HuH-7 (cell line): ENCODE measurements around the gene GRIFIN.
"Not testable (repeated sequence)": the region's sequence is repeated elsewhere in the genome, so short reads cannot be mapped to it uniquely, and the experiment has no call there.

Experiments
- DNase-seq: peaks from one replicate; pipeline ENCODE4 v3.0.0; 2011; ENCODE audit warnings: low spot score

GRIFIN gene

DNA sequence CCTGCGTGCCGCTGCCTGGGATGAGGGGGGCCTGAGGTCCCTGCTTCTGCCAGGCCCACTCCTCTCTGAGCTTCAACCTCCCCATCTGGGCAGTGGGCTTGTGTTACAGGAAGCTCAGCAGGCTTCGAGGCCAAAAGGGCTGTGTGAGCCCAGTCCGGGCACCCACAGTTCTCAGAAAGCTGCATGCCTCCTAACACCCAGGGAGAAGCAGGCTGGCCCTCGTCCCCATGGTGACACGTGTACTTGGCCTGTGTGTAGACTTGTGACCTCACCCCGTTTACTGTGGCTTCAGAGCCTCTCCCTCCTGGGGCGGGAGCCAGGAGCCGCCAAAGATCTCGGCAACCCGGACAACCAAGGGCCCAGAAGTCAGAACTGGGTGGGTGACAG is 2.2 kb upstream of the GRIFIN start:
- no peak for DNase-seq

DNA sequence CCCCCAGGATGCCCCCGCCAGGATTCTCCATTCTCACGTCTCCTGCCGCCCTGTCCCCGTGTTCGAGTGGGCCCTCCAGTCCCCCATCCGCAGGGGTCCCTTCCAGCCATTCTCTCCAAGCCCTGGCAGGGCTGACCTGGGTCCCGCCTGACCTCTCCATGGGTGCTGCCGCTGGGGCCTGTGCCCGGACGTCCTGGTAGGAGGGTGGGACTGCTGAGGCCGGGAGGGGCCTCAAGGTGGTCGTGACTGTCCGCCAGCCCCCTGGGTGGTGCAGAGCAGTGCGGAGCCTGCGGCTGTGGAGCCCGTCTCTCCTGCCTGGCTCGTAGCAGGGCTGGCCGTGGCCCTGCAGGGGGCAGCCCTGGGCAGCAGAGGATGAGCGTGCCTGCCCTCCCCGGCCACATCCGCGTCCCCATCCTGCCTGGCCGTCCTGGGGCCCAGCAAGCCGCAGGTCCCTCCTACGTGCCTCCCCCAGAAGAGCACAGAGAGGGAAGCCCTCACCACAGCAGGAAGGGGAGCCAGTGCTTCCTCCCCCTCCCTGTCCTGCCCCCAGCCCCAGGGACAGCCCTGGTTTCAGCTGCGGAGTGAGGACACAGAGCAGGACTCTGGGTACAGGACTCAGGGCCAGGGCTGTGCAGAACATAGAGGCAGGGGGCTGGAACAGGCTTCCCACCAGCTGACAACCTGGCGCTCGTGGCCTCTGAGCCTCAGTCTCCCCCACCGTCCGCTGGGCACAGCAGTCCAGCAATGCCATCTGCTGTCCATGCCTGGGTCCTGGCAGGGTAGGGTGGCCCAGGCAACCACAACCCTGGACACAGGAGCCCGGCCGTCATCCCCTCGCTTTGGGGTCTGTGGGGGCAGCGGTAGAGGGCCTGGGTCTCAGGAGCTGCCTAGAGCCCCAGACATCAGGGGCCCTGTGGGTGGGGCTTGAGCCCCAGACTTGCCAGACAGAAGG is 1.5 kb upstream of the GRIFIN start:
- peak; percentile 99 for DNase-seq

DNA sequence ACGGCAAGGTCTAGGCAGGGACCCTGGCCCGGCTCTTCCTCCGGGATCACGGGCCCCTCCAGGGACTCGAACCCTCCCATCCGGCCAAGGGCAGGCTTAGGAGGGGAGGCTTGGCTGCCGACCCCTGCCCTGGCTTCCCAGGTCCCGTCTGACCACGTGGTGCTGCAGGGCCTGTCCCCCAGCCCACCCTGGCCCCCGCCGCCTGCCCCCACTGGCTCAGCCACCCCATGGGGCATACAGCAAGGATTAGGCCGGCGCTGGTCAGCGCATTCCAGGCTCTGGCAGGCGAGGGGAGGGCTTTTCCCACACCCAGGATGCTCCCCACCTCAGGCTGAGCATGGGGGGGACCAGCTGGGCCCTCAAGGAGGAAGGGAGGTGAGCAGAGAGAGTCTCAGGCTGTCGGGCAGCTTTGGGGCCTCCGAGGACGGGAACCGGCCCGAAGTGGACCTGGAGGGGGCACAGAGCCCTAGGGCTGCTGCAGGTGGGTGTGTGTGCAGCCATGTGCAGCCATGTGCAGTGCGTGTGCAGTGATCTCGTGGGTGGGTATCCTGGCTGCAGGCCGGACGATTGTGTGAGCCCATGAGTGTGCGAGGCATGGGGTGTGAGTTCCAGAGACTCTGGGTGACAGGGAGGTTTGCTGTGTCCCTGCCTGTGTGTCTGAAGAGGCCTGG is 713 bp upstream of the GRIFIN start:
- no peak for DNase-seq

DNA sequence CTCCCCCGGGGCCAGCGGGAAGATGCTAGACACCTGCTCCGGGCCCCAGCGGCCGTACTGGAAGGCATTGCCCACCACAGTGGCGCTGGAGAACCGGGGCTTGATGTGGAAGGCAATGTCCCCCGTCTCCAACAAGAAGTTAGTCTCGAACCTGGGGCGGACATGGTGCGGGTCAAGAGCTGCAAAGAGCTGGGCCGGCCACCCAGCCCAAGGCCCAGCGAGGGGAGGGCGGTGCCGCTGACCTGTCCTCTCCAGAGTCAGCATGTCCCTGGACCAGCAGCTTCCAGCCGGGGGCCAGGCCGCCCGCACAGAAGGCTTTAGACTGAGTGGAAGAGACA is 551 bp downstream of the GRIFIN start:
- no peak for DNase-seq

DNA sequence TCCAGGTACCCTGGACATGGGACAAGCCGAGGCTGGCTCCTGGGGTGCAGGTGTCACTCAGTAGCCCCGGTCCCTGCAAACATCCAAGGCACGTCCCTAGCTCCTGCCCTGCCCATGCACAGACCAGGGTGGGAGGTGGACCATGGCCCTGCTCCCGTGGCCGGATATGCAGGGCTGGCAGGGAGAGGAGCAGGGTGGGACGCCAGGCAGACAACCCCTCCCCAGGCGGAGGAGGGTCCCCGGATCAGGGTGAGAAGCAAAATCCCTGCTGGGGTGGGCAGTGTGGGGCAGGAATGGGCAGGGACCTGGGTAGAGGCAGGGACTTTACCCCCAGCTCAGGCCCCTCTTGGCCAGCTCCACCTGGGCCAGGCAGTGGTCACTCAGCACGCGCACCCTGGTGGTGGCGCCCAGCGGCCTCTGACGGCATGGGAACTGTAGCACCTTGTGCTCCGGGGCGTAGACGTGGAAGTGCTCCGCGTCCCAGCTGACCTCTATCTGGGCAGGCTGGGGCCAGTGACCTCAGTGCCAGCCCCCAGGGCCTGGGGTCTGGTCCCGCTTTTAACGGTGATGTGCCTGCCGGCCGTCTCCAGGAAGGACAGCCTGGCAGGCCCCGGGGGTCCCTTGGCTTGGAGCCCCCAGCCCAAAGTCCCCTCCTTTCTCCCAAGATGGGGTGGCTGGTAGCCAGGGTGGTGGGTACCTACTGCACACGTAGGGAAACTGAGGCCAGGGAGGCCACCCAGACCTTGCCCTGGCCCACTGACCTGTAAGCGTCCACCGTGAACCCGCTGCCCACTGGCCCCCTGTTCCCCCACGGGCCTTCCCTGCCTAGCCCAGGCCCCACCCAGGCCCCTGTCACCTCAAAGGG is 1.2 kb downstream of the GRIFIN start:
- DNase-seq: no peak

DNA sequence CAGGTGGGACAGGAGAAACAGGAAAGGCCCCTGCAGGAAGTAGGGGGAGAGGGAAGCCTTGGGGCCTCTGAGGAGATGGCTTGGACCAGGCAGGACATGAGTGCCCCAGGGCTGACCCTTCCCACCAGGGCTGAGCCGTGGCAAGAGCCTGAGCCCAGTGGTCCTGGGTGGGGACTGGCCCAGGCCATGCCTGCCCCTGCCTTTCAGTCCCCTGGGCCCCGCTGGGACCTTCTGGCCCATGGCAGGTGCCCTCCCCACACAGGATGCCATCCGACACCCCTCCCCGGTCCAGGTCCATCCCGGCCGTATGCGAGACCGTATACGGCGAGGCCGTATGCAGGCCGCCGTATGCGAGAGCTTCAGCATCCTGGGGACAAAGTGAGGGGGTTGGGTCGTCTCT is 2.0 kb downstream of the GRIFIN start:
- no peak for DNase-seq

DNA sequence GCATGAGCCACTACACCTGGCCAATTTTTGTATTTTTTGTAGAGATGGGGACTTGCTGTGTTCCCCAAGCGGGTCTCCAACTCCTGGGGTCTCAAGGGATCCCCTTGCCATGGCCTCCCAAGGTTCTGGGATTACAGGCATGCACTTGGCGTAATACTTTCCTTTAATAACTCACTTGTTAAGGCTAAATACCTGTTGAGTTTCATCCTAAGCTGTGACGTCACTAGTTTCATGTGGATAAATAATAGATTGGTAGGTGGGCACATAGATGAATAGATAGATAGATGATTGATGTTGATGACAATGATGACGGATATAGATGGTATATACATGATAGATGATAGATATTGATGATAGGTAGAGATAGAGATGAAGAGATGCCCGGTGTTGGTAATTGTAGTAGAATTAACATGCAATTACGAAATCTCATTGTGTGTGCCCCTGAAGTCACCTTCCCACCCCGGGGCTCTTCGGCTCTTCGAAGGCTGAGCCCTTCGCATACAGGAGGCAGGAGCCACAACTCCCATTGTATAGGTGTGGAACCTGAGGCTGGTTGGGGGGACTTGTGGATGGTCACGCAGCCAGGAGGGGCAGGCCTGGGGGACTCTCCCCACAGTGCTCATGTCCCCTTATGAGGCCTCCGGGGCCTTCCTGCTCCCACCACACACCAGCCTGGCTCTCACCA is 2.6 kb downstream of the GRIFIN start:
- DNase-seq: no peak

DNA sequence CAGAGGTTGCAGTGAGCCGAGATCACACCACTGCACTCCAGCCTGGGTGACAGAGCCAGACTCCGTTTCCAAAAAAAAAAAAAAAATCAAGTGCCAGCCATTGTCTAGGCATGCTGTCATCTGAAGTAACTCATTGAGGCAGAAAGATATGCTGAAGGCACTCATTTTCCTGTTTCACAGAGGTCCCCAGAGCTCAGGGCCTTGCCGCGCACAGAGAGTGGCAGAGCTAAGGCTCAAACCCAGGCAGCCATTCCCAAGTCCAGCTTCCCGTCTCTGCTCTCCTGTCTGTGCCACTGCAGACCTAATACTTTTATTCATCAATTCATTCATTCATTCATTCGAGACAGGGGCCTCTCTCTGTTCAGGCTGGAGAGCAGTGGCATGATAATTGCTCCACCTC is 3.5 kb downstream of the GRIFIN start:
- DNase-seq: no peak

DNA sequence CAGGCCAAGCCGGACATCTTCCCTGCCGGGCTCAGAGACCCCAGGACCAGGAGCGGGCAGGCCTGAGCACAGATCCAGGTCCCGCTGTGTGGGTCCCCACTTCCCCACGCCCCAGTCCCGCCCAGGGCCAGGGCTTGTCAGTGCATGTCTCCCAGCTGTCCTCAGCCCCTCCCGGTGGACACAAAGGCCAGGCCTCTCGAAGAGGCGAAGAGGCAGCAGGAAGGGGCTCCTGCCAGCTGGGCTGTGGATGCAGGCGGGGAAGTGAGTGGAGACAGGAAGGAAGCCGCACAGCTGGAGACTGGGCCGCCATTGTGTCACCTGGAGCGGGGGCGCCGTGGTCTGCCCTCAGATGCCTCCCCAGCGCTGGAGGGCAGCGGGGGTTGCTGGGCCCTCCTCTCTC is 4.8 kb downstream of the GRIFIN start:
- DNase-seq: no peak

DNA sequence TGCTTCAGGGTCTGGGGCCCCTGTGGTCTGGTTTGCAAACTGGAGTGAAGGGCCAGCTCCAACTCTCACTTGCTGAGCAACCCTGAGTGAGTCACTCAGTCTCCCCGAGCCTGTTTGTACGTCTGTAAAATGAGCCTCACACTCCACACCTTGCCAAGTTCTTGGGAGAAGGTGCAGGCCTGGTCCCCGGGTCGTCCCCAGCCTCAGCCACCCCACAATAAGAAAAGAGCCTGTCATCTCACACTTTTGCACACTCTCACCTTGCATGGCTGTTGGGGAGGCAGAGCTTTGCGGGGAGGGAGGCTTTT is 5.2 kb downstream of the GRIFIN start:
- no peak for DNase-seq

DNA sequence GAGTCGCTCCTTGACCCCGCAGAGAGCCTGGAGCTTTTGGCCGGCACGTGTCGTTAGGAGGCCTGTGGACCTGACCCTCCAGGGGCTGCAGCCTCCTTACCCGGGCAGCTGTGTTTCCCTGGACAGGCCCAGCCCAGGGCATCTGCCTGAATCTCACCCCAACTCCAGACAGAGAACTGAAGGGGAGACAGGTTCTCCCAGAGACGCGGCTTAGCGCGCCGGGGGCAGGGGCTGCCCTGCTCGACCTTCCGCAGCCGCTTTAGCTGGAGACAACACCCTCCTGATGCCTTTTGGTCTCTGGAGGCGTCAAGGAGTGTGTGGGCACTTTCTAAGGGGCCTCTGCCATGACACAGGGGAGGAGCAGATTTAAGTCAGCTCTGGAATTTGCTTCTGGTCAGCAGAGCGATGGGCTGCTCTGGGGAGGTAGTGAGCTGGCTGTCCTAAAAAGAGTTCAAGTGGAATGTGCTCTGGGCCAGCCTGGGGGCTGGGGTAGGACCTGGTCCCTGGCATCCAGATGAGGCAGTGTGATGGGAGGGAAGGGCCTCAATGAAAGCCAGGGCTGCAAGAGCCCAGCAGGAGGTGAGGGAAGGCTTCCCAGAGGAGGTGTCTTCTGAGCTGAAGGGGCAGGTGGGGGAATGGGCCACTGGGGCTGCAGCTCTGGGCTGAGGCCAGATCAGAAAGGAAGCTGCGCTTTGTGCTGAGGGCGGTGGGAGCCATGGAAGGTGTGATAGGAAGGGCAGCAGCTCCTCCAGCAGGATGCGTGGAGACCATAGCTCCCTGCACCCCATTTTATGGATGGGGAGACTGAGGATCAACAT is 5.8 kb downstream of the GRIFIN start:
- no peak for DNase-seq

DNA sequence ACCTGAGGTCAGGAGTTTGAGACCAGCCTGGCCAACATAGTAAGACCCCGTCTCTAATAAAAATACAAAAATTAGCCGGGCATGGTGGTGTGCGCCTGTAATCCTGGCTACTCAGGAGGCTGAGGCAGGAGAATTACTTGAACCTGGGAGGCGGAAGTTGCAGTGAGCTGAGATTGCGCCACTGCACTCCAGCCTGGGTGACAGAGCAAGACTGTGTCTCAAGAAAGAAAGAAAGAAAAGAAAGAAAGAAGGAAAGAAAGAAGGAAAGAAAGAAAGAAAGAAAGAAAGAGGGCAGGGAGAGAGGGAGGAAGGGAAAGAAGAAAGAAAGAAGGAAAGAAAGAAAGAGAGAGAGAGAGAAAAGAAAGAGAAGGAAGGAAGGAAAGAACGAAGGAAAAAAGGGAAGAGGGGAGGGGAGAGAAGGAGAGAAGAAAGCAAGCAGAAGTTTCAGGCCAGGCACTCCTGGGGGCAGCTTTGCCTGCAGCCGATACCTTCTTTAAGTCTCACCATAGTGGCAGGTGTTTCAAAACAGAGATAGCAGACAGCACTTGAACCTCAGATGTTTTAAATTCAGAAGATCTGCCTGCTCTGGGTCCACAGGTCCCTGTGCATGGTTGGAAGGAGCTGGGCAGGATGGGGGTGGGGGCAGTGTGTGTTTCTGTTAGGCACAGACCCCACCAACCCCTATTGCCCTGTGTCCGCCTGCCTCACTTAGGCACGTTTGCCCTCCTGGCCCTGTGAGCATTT is 6.6 kb downstream of the GRIFIN start:
- not testable (repeated sequence) for DNase-seq

DNA sequence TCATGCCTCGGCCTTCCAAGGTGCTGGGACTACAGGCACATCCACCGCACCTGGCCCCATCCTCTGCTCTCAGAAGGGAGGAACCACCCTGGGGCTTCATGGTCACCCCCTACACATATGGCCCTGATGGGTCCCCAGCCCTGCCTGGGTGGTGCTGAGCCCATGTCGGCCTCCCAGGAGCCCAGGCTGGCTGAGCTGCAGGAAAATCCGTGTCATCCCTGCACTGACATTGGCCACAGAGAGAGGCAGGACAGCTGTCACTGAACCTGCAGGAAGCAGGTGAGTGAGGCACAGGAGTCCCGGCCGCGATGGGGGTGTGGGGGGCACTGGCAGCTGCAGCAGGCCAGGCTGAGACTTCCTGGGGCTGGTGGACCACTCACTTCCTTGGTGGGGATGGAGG is 8.0 kb downstream of the GRIFIN start:
- DNase-seq: no peak

DNA sequence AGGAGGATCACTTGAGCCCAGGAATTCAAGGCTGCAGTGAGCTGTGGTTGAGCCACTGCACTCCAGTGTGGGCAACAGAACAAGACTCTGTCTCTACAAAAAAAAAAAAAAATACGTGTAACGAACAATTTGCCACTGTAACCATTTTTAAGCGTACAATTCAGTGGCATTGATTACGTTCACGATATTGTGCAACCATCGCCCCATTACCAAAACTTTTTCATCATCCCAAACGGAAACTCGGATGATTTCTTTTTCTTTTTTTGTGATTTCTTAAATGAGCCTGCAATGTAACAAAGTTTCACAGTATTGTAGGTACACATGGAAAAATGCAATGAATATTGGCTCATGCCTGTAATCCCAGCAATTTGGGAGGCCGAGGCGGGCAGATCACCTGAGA is 9.5 kb downstream of the GRIFIN start:
- DNase-seq: no peak

DNA sequence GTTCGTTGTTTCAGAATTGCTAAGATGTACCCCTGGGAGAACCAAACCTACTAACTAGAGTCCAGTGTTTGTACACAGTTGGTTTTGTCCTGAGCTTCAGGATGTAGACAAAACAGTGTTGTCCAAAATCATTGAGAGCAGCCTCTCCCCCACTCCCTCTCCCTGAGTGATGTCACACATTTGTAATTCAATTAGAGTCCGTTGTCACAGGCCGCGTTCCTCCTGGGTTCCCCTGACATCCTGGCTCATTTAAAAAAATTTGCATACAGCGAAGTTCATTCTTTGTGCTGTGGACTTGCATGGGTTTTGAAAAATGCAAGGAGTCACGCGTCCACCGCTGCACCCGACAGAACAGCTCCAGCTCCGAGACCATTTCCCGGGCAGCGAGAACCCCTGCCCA is 10.3 kb downstream of the GRIFIN start:
- DNase-seq: no peak

DNA sequence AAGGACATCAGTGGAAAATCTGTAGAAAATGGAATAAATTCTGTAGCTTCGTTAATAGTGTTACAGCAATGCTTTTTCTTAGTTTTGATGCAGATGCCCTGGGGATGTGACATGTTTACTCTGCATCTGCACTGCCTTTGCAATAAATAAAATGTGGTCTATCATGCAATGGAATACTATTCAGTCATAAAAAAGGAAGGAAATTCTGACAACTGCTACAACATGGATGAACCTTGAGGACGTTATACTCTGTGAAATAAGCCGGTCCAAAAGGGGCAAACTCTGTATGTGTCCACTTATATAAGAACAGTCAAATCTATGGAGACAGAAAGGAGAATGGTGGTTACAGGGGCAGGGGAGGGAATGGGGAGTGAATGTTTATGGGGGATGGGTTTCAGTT is 13.5 kb downstream of the GRIFIN start:
- DNase-seq: no peak

DNA sequence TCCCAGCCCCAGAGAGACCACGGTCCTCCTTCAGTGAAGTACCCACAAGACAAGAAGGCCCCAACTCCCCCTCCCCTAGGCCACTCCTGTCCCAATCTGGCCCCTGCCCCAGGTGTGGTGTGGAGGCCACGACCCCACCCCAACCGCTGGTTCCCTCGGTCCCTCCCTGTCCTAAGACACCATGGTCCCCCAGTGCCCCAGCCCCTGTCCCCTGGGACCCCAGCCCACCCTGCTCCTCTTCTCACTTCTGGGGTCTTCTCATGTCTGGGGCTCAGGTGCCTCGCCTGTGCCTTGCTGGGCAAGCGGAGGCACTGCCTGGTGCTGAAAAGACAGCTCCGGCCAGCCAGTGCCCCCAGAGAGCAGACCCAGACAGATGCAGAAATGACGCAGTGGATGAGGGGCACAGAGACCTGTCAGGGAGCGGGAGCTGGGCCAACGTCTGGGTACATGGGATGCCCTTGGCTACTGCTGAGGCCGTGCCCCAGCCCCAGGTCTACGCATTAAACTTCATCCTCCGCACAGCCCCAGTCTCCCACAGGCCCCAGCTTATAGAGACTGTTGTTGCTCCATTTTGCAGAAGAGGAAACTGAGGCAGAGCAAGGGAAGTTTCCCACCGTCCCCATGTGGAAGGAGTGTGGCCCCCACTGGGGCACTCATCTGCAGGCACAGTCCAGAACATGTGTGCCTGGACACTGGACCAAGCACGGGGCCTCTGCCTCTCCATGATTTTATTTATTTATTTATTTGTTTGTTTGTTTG is 14.8 kb downstream of the GRIFIN start:
- no peak for DNase-seq

DNA sequence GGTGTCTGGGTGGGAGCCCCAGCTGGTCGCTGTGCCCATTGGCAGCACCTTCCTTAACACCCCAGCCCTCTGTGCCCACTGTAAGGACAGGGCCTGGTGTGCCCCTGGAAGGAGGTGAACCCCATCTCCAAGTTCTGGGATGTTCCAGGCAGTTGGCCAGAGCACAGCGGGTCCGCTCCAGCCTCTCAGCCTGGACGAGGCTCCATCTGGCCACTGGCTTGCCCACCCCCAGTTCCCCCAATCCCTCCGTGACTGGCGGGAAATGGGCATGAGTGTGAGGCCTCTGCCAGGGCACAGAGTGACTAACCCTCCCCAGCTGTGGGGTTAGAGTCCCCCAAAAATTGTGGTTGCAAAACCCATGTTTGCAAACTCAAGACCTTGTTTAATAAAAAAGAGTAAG is 15.6 kb downstream of the GRIFIN start:
- DNase-seq: no peak

DNA sequence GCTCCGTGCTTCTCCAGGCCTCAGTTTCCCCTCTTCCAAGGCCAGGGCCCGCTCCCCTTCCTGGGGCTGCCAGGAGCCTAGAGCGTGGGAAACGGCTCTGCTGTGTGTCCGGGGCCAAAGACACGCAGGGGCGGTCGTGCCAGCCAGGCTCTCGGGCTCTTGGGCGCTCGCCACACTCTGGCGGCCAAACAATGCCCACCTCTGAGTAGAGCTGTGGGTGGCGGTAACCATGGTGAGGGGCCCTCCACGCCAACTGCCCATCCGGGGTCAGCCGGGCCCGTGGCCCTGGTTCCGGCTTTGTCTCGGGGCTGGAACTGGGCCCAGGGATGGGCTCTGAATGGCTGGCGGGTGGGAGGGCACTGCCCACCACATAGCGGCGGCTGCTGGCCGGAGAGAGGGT is 16.0 kb downstream of the GRIFIN start:
- DNase-seq: no peak

DNA sequence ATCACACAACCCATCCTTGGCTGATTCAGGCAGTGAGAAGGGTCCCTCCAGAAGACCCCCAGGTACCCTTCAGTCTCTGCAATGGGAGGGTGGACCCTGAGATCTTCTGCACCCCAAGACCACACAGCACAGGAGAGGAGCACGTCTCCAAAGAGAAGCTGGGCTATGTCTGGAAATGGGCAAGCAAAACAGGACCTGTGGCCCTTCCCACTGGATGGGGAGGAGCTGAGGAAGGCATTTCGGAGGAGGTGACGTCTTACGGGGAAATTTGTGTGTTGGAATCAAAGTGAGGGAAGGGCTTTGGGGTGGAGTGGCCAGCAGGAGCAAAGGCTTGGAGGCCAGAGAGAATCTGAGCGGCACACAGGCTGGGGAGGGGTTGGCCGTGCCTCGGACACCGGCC is 16.5 kb downstream of the GRIFIN start:
- DNase-seq: no peak
